GM23338 (cell line): ENCODE measurements around the gene LRRC10B. TPM values are rescaled to one million over a fixed set of nuclear protein-coding genes. Genes with fewer than 3 reads are reported as not detected.

Experiments
- ATAC-seq: fragments of 200-7000 bp; cut with Tn5 transposase; 3 replicates; pipeline ENCODE4 v1.9.1; 2020
- DNase-seq: peaks from one replicate; pipeline ENCODE4 v3.0.0-alpha.2; 2015; ENCODE audit warnings: low spot score
- H2AFZ ChIP-seq: fragments of 200-600 bp; sonication (generic); 2 replicates; pipeline ENCODE4 v1.8.0; 2016; ENCODE audit warnings: antibody characterized with exemption, mild to moderate bottlenecking, moderate library complexity
- H3F3A ChIP-seq: fragments of 200-600 bp; sonication (generic); replicated peaks from 2 replicates; pipeline ENCODE4 v1.8.0; 2017; ENCODE audit warnings: antibody characterized with exemption, mixed run types, low read depth
- H3K27ac ChIP-seq: fragments of 200-600 bp; sonication (generic); 2 replicates; pipeline ENCODE4 v1.6.1; 2016; ENCODE audit warnings: low read depth
- H3K27me3 ChIP-seq: fragments of 200-600 bp; sonication (generic); 2 replicates; pipeline ENCODE4 v1.8.0; 2016; ENCODE audit warnings: mild to moderate bottlenecking, mixed run types, moderate library complexity; ENCODE audit not compliant: insufficient read depth
- H3K36me3 ChIP-seq: fragments of 200-600 bp; sonication (generic); 2 replicates; pipeline ENCODE4 v1.8.0; 2016; ENCODE audit warnings: mild to moderate bottlenecking; ENCODE audit not compliant: insufficient read depth
- H3K4me1 ChIP-seq: fragments of 200-600 bp; sonication (generic); 2 replicates; pipeline ENCODE4 v1.8.0; 2016; ENCODE audit warnings: mild to moderate bottlenecking, moderate library complexity; ENCODE audit not compliant: insufficient read depth
- H3K4me2 ChIP-seq: fragments of 200-600 bp; sonication (generic); 2 replicates; pipeline ENCODE4 v1.7.1; 2017; ENCODE audit warnings: mixed run types
- H3K4me3 ChIP-seq: fragments of 200-600 bp; sonication (generic); 2 replicates; pipeline ENCODE4 v1.6.1; 2016; ENCODE audit warnings: mixed run types
- H3K79me2 ChIP-seq: fragments of 200-600 bp; sonication (generic); replicated peaks from 2 replicates; pipeline ENCODE4 v1.8.0; 2017; ENCODE audit warnings: mild to moderate bottlenecking; ENCODE audit not compliant: insufficient read depth
- H3K9me2 ChIP-seq: fragments of 200-600 bp; sonication (generic); 2 replicates; pipeline ENCODE4 v1.8.0; 2017; ENCODE audit not compliant: insufficient read depth
- H4K20me1 ChIP-seq: fragments of 200-600 bp; sonication (generic); replicated peaks from 2 replicates; pipeline ENCODE4 v1.8.0; 2017; ENCODE audit warnings: mild to moderate bottlenecking; ENCODE audit not compliant: insufficient read depth
- H3K27ac Mint-ChIP-seq: 2 replicates; pipeline ENCODE4 v1.8.0; 2020; ENCODE audit warnings: inconsistent platforms, mild to moderate bottlenecking, moderate library complexity, mixed read lengths
- H3K27me3 Mint-ChIP-seq: 3 replicates; pipeline ENCODE4 v1.8.0; 2022; ENCODE audit warnings: low read depth, mild to moderate bottlenecking, moderate library complexity, mixed read lengths, inconsistent platforms; ENCODE audit not compliant: insufficient read depth, poor library complexity
- H3K36me3 Mint-ChIP-seq: 3 replicates; pipeline ENCODE4 v1.8.0; 2021; ENCODE audit warnings: low read depth, mild to moderate bottlenecking, inconsistent platforms, moderate library complexity, mixed read lengths
- H3K4me1 Mint-ChIP-seq: 3 replicates; pipeline ENCODE4 v1.8.0; 2020; ENCODE audit warnings: mild to moderate bottlenecking, inconsistent platforms, mixed read lengths
- H3K4me3 Mint-ChIP-seq: 3 replicates; pipeline ENCODE4 v1.8.0; 2021; ENCODE audit warnings: moderate library complexity, mild to moderate bottlenecking, inconsistent platforms, mixed read lengths
- H3K9me3 Mint-ChIP-seq: 3 replicates; pipeline ENCODE4 v1.8.0; 2020; ENCODE audit warnings: moderate library complexity, mild to moderate bottlenecking, inconsistent platforms, mixed read lengths
- CREB1 ChIP-seq: fragments of 250-450 bp; sonication (Bioruptor Pico); IDR thresholded peaks from 2 replicates; pipeline ENCODE4 v1.5.0; 2020; ENCODE audit warnings: low read depth, mild to moderate bottlenecking, moderate library complexity
- EZH2 ChIP-seq: fragments of 200-600 bp; sonication (generic); IDR thresholded peaks from one replicate; pipeline ENCODE4 v1.8.0; 2017; ENCODE audit warnings: antibody characterized with exemption, mild to moderate bottlenecking, low read depth; ENCODE audit not compliant: unreplicated experiment
- EZH2phosphoT487 ChIP-seq: fragments of 200-600 bp; sonication (generic); IDR thresholded peaks from one replicate; pipeline ENCODE4 v1.8.1; 2018; ENCODE audit warnings: antibody characterized with exemption; ENCODE audit not compliant: unreplicated experiment
- JUNB ChIP-seq: IDR thresholded peaks from one replicate; pipeline ENCODE4 v1.6.1; 2016; ENCODE audit warnings: antibody characterized with exemption; ENCODE audit not compliant: unreplicated experiment
- NANOG ChIP-seq: IDR thresholded peaks from 2 replicates; pipeline ENCODE4 v1.6.1; 2016; ENCODE audit warnings: antibody characterized with exemption, borderline replicate concordance
- POLR2AphosphoS5 ChIP-seq: IDR thresholded peaks from 2 replicates; pipeline ENCODE4 v1.6.1; 2016; ENCODE audit warnings: antibody characterized with exemption, low read depth
- STAT1 ChIP-seq: IDR thresholded peaks from one replicate; pipeline ENCODE4 v1.6.1; 2016; ENCODE audit warnings: antibody characterized with exemption; ENCODE audit not compliant: unreplicated experiment
- ZNF114 ChIP-seq: fragments of 250-450 bp; sonication (Bioruptor Pico); IDR thresholded peaks from 2 replicates; pipeline ENCODE4 v1.5.0; 2020; ENCODE audit warnings: mild to moderate bottlenecking, moderate library complexity
- ZNF331 ChIP-seq: fragments of 250-450 bp; sonication (Bioruptor Pico); IDR thresholded peaks from 2 replicates; pipeline ENCODE4 v1.5.0; 2020; ENCODE audit warnings: low read depth, mild to moderate bottlenecking, moderate library complexity
- polyA plus RNA-seq: library from polyadenylated mRNA; unstranded; fragments of >200 nt; fragmentation: Nextera tagmentation; extraction: Ambion mirVana; gene quantifications from 2 replicates; pipeline ENCODE4 v1.2.1, GENCODE V29; 2016
- total RNA-seq: library from RNA; depleted of rRNA; stranded (reverse); fragments of >200 nt; shearing (Covaris generic); gene quantifications from 2 replicates; pipeline ENCODE4 v1.2.3, GENCODE V29; 2014
- TF ChIP-seq, protein P1 (sequence below): IDR thresholded peaks from 2 replicates; pipeline ENCODE4 v1.6.1; 2016; ENCODE audit warnings: antibody characterized with exemption
- TF ChIP-seq, protein P2 (sequence below), 2 experiments: fragments of 200-600 bp in 1 of 2; sonication (generic) in 1 of 2; conservative IDR thresholded peaks; 2 replicates each; pipeline versions ENCODE4 v1.5.1 to v1.6.1; 2016 to 2017; ENCODE audit warnings: antibody characterized with exemption in 2 of 2, low read depth in 2 of 2, mild to moderate bottlenecking in 2 of 2, moderate library complexity in 1 of 2
- TF ChIP-seq, protein P3 (sequence below): fragments of 250-450 bp; sonication (Bioruptor Pico); IDR thresholded peaks from 2 replicates; pipeline ENCODE4 v1.5.0; 2020; ENCODE audit warnings: mild to moderate bottlenecking, moderate library complexity
- TF ChIP-seq, protein P4 (sequence below): IDR thresholded peaks from one replicate; pipeline ENCODE4 v1.6.1; 2018; ENCODE audit warnings: antibody characterized with exemption; ENCODE audit not compliant: unreplicated experiment

Gene LRRC10B
- total and polyA plus RNA-seq, 2 experiments from 2014 or later, result 0.47 to 1.6 TPM

DNA sequence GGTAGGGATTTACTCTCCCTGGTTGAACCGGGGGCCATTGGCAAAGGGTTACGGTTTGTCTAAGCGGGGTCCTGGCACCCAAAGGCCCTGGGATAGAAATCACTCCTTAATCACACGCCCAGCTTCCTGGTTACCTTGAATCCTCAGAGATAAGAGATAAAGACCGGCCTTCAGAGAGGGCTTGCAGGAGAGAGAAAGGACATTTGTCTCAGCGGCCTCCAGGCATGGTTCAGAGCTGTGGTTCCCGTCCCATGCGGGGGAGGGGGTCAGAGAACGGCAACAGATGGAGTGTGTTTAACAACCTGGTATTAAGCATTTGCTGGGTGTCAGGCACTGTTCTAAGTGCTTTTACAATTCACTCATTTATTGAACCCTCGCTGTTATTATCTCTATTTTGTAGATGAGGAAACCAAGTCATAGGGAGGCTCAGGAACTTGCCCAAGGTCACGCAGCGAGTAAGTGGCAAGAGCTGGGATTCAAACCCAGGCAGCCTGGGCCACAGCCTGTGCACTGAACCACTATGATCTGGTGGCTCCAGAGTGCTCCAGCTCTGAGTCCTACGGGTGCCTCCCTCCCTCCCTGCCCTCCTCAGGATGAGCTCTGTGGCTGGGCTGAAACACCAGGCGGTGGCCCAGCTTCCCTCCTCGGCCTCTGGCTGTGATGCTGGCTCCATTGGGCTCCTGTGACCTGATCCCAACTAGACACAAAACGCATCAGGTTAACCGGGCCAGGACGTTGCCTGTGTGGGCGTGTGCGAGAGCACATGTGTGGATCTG is 18.6 kb downstream of the LRRC10B start:
- no peaks in the 10 kb centered on the region; the same call in 2 of the 3 replicates for H3K36me3 Mint-ChIP-seq
- H3K27ac ChIP-seq, result no peak overlapping the region
- peaks cover 13% of the 10 kb centered on the region for H3K27me3 Mint-ChIP-seq
- no peaks in the 10 kb centered on the region for H3K4me1 ChIP-seq
- no peak for DNase-seq
- ATAC-seq, result no peak
- H3F3A ChIP-seq, result no peaks in the 10 kb centered on the region
- H2AFZ ChIP-seq, result no peak overlapping the region
- no peak overlapping the region for H3K4me3 ChIP-seq
- no peaks in the 10 kb centered on the region for H3K9me2 ChIP-seq
- no peaks in the 10 kb centered on the region for H3K9me3 Mint-ChIP-seq
- H3K4me1 Mint-ChIP-seq, result peaks cover 17% of the 10 kb centered on the region
- no peak overlapping the region; the same call in 2 of the 3 replicates for H3K4me3 Mint-ChIP-seq
- H3K27ac Mint-ChIP-seq, result no peak overlapping the region
- no peak overlapping the region for H3K4me2 ChIP-seq
- no peaks in the 10 kb centered on the region for H3K27me3 ChIP-seq
- H4K20me1 ChIP-seq, result no peaks in the 10 kb centered on the region
- H3K36me3 ChIP-seq, result no peaks in the 10 kb centered on the region
- TF ChIP-seq ZNF331 (CRISPR knock-in tag) (no peak), ZNF114 (CRISPR knock-in tag) (no peak), POLR2AphosphoS5 (no peak), STAT1 (no peak), JUNB (no peak), EZH2phosphoT487 (no peak), NANOG (no peak), EZH2 (no peak), CREB1 (CRISPR knock-in tag) (no peak)
- TF ChIP-seq, protein P1, sequence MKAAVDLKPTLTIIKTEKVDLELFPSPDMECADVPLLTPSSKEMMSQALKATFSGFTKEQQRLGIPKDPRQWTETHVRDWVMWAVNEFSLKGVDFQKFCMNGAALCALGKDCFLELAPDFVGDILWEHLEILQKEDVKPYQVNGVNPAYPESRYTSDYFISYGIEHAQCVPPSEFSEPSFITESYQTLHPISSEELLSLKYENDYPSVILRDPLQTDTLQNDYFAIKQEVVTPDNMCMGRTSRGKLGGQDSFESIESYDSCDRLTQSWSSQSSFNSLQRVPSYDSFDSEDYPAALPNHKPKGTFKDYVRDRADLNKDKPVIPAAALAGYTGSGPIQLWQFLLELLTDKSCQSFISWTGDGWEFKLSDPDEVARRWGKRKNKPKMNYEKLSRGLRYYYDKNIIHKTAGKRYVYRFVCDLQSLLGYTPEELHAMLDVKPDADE, result no peak
- TF ChIP-seq, protein P2, sequence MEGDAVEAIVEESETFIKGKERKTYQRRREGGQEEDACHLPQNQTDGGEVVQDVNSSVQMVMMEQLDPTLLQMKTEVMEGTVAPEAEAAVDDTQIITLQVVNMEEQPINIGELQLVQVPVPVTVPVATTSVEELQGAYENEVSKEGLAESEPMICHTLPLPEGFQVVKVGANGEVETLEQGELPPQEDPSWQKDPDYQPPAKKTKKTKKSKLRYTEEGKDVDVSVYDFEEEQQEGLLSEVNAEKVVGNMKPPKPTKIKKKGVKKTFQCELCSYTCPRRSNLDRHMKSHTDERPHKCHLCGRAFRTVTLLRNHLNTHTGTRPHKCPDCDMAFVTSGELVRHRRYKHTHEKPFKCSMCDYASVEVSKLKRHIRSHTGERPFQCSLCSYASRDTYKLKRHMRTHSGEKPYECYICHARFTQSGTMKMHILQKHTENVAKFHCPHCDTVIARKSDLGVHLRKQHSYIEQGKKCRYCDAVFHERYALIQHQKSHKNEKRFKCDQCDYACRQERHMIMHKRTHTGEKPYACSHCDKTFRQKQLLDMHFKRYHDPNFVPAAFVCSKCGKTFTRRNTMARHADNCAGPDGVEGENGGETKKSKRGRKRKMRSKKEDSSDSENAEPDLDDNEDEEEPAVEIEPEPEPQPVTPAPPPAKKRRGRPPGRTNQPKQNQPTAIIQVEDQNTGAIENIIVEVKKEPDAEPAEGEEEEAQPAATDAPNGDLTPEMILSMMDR (conservative IDR thresholded peaks at IDR 0.05; ENCODE audit: low read depth in 2 of 2), result no peak
- TF ChIP-seq, protein P3, sequence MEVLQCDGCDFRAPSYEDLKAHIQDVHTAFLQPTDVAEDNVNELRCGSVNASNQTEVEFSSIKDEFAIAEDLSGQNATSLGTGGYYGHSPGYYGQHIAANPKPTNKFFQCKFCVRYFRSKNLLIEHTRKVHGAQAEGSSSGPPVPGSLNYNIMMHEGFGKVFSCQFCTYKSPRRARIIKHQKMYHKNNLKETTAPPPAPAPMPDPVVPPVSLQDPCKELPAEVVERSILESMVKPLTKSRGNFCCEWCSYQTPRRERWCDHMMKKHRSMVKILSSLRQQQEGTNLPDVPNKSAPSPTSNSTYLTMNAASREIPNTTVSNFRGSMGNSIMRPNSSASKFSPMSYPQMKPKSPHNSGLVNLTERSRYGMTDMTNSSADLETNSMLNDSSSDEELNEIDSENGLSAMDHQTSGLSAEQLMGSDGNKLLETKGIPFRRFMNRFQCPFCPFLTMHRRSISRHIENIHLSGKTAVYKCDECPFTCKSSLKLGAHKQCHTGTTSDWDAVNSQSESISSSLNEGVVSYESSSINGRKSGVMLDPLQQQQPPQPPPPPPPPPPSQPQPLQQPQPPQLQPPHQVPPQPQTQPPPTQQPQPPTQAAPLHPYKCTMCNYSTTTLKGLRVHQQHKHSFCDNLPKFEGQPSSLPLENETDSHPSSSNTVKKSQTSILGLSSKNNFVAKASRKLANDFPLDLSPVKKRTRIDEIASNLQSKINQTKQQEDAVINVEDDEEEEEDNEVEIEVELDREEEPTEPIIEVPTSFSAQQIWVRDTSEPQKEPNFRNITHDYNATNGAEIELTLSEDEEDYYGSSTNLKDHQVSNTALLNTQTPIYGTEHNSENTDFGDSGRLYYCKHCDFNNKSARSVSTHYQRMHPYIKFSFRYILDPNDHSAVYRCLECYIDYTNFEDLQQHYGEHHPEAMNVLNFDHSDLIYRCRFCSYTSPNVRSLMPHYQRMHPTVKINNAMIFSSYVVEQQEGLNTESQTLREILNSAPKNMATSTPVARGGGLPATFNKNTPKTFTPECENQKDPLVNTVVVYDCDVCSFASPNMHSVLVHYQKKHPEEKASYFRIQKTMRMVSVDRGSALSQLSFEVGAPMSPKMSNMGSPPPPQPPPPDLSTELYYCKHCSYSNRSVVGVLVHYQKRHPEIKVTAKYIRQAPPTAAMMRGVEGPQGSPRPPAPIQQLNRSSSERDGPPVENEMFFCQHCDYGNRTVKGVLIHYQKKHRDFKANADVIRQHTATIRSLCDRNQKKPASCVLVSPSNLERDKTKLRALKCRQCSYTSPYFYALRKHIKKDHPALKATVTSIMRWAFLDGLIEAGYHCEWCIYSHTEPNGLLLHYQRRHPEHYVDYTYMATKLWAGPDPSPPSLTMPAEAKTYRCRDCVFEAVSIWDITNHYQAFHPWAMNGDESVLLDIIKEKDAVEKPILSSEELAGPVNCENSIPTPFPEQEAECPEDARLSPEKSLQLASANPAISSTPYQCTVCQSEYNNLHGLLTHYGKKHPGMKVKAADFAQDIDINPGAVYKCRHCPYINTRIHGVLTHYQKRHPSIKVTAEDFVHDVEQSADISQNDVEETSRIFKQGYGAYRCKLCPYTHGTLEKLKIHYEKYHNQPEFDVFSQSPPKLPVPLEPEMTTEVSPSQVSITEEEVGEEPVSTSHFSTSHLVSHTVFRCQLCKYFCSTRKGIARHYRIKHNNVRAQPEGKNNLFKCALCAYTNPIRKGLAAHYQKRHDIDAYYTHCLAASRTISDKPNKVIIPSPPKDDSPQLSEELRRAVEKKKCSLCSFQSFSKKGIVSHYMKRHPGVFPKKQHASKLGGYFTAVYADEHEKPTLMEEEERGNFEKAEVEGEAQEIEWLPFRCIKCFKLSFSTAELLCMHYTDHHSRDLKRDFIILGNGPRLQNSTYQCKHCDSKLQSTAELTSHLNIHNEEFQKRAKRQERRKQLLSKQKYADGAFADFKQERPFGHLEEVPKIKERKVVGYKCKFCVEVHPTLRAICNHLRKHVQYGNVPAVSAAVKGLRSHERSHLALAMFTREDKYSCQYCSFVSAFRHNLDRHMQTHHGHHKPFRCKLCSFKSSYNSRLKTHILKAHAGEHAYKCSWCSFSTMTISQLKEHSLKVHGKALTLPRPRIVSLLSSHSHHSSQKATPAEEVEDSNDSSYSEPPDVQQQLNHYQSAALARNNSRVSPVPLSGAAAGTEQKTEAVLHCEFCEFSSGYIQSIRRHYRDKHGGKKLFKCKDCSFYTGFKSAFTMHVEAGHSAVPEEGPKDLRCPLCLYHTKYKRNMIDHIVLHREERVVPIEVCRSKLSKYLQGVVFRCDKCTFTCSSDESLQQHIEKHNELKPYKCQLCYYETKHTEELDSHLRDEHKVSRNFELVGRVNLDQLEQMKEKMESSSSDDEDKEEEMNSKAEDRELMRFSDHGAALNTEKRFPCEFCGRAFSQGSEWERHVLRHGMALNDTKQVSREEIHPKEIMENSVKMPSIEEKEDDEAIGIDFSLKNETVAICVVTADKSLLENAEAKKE (CRISPR knock-in tag), result no peak
- TF ChIP-seq, protein P4, sequence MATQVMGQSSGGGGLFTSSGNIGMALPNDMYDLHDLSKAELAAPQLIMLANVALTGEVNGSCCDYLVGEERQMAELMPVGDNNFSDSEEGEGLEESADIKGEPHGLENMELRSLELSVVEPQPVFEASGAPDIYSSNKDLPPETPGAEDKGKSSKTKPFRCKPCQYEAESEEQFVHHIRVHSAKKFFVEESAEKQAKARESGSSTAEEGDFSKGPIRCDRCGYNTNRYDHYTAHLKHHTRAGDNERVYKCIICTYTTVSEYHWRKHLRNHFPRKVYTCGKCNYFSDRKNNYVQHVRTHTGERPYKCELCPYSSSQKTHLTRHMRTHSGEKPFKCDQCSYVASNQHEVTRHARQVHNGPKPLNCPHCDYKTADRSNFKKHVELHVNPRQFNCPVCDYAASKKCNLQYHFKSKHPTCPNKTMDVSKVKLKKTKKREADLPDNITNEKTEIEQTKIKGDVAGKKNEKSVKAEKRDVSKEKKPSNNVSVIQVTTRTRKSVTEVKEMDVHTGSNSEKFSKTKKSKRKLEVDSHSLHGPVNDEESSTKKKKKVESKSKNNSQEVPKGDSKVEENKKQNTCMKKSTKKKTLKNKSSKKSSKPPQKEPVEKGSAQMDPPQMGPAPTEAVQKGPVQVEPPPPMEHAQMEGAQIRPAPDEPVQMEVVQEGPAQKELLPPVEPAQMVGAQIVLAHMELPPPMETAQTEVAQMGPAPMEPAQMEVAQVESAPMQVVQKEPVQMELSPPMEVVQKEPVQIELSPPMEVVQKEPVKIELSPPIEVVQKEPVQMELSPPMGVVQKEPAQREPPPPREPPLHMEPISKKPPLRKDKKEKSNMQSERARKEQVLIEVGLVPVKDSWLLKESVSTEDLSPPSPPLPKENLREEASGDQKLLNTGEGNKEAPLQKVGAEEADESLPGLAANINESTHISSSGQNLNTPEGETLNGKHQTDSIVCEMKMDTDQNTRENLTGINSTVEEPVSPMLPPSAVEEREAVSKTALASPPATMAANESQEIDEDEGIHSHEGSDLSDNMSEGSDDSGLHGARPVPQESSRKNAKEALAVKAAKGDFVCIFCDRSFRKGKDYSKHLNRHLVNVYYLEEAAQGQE, result no peak
- no peaks in the 10 kb centered on the region for H3K79me2 ChIP-seq
